Testis (tissue), 2 donors: ENCODE measurements around the gene TFCP2L1.

Experiments used
- CTCF ChIP-seq, 3 experiments: fragments of 450-650 bp in 2 of 3; fragments of 200-600 bp in 1 of 3; sonication (generic) in 1 of 3; IDR thresholded peaks; one replicate each; pipeline ENCODE4 v1.5.1; 2016 to 2019; ENCODE audit warnings: antibody characterized with exemption in 3 of 3, mild to moderate bottlenecking in 2 of 3, moderate library complexity in 1 of 3
- POLR2A ChIP-seq: fragments of 450-650 bp; IDR thresholded peaks from one replicate; pipeline ENCODE4 v1.6.1; 2017; ENCODE audit warnings: antibody characterized with exemption, mild to moderate bottlenecking, moderate library complexity

GRCh38 chr2:121255358-121255757 is 29.6 kb downstream of the TFCP2L1 start:
- TF ChIP-seq CTCF (IDR thresholded peaks at IDR 0.05), result no peak
- TF ChIP-seq POLR2A, result no peak
